Heart right ventricle (tissue), 16 donors: Measurements from ENCODE around the gene CBX1. TPM values are rescaled to one million over a fixed set of nuclear protein-coding genes. Genes with fewer than 3 reads are reported as not detected.

Experiments
- ATAC-seq, 8 donors: fragments of 200-7000 bp; cut with Tn5 transposase; one replicate each; pipeline ENCODE4 v1.9.1; 2020; ENCODE audit warnings: mild to moderate bottlenecking in 8 of 8, moderate library complexity in 8 of 8, moderate number of reproducible peaks in 1 of 8
- DNase-seq, 2 donors: peaks; one replicate each; pipeline ENCODE4 v3.0.0-alpha.2; 2020
- H3K27ac ChIP-seq, 10 donors: fragments of 200-600 bp; sonication (generic) in 2 of 10; one replicate each; pipeline versions ENCODE4 v1.5.0 to v1.8.0; 2020 to 2022; ENCODE audit warnings: mild to moderate bottlenecking in 3 of 10
- H3K27me3 ChIP-seq, 7 donors: fragments of 200-600 bp; one replicate each; pipeline ENCODE4 v1.8.0; 2021 to 2022; ENCODE audit warnings: mild to moderate bottlenecking in 2 of 7
- H3K36me3 ChIP-seq, 9 donors: fragments of 200-600 bp; sonication (generic) in 1 of 9; one replicate each; pipeline versions ENCODE4 v1.5.0 to v1.8.0; 2020 to 2022; ENCODE audit warnings: mild to moderate bottlenecking in 2 of 9
- H3K4me1 ChIP-seq, 9 donors: fragments of 200-600 bp; sonication (generic) in 1 of 9; one replicate each; pipeline versions ENCODE4 v1.5.0 to v1.8.0; 2020 to 2022; ENCODE audit warnings: mild to moderate bottlenecking in 4 of 9
- H3K4me3 ChIP-seq, 10 donors: fragments of 200-600 bp; sonication (generic) in 2 of 10; one replicate each; pipeline versions ENCODE4 v1.5.0 to v1.8.0; 2020 to 2022; ENCODE audit warnings: mild to moderate bottlenecking in 7 of 10, moderate library complexity in 2 of 10
- H3K9me3 ChIP-seq, 11 donors: fragments of 200-600 bp in 10 of 11; sonication (generic) in 2 of 11; one replicate each; pipeline versions ENCODE4 v1.5.0 to v1.8.0; 2013 to 2022; ENCODE audit warnings: mild to moderate bottlenecking in 2 of 11, control low read depth in 1 of 11, moderate library complexity in 1 of 11
- WGBS, 2 donors: extraction: QIAGEN DNeasy Blood & Tissue Kit; methylation state at CpG; one replicate each; pipeline ENCODE4 v1.1.7; 2013; ENCODE audit warnings: inconsistent platforms in 1 of 2; 5-methylcytosine and 5-hydroxymethylcytosine counted together
- intact Hi-C, 10 donors: fragments of 100-400 bp; cut with DNase I; formaldehyde crosslinking; loops; one replicate each; pipeline versions ENCODE4 v1.11.1 to v1.14.2; 2022
- microRNA-seq, 2 donors: library from miRNA; unstranded; fragments of <30 nt; microRNA quantifications; one replicate each; pipeline ENCODE4 v1.2.0, GENCODE V29; 2021
- polyA plus RNA-seq, 2 donors: library from polyadenylated mRNA; stranded (reverse); fragments of 200-250 nt; gene quantifications; one replicate each; pipeline ENCODE4 v1.2.3, GENCODE V29; 2013
- total RNA-seq, 10 donors: library from RNA; stranded (reverse); fragmentation: NEBNext Ultra II Directional in 3 of 10; extraction: Animal tissue kit (Norgen Biotek cat#: 25700) in 3 of 10; gene quantifications; one replicate each; pipeline versions ENCODE4 v1.2.1 to v1.2.4, GENCODE V29; 2021 to 2023
- TF ChIP-seq, protein P1 (sequence below), 9 donors: fragments of 200-600 bp; sonication (generic) in 2 of 9; IDR thresholded peaks; one replicate each; pipeline versions ENCODE4 v1.5.0 to v1.8.0; 2021 to 2022; ENCODE audit warnings: antibody characterized with exemption in 9 of 9, mild to moderate bottlenecking in 5 of 9, moderate library complexity in 1 of 9
- donor health status: Arrhythmogenic right ventricular cardiomyopathy.
- donor health status: ischemic (EF 13 %, LVEDD 7.1; RV severe dilation, severe dysfunction).
- donor health status: healthy with polysubstance abuse.
- donor health status: DM: no; HTN: yes; CAD: no.
- donor health status: DM: no; HTN: no; CAD: no.
- donor health status: ischemic (EF 25% LVEDD 6.9; RV normal size, moderate dysfunction).
- donor health status: ischemic (EF 25% LVEDD 5.7; RV mildly dilated, moderate dysfunction).
- donor health status: healthy.
- donor health status: DM: yes; HTN: yes; CAD: no.
- donor health status: Ischemic cardiomyopathy.
- donor health status: ischemic (EF 35%, LVEDD 5.7; RV mildly dilated, moderate dysfunction).
- donor health status: nonischemic (EF 11% LVEDD 7.7; RV severe dilation, severe dysfunction).
- donor health status: DM: yes; HTN: yes; CAD: no.
- donor health status: PGD.
- donor health status: ischemic (EF 29% LVEDD 5.4; RV normal size, mild dysfunction).
- donor health status: nonischemic (EF 23%, LVEDD 6.1; RV moderate dilation, normal function).

The CBX1 gene
- total and polyA plus RNA-seq, 12 donors, result 19.8 to 40.8 (median 35.9) TPM

DNA sequence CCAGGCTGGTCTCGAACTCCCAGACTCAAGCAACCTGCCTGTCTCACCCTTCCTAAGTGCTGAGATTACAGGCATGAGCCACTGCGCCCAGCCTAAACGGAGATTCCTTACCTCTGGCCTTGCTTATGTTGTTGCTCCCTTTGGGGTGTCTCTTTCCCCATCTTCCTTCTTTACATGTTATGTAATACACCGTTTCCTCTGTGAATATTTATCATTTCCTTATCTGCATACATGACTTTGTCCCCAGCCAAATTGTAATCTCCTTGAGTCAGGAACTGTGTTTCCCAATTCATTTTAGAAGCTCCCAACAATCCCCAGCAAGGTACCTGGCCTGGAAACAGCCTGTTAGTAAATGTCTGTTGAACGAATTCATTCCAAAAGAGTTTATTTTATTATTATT, 79.3 kb downstream of the CBX1 start:
- Histone ChIP-seq H3K9me3 (no peaks in the 10 kb centered on the region), H3K27ac (no peak overlapping the region), H3K36me3 (no peaks in the 10 kb centered on the region), H3K4me1 (peaks cover 18 to 53% (median 36%) of the 10 kb centered on the region in 9 donors), H3K27me3 (peaks cover 0 to 33% (median 16%) of the 10 kb centered on the region in 7 donors), H3K4me3 (no peak overlapping the region)
- WGBS, 2 donors, result 64 to 73% methylated on average over 5 of the region's 5 CpGs
- TF ChIP-seq, protein P1, sequence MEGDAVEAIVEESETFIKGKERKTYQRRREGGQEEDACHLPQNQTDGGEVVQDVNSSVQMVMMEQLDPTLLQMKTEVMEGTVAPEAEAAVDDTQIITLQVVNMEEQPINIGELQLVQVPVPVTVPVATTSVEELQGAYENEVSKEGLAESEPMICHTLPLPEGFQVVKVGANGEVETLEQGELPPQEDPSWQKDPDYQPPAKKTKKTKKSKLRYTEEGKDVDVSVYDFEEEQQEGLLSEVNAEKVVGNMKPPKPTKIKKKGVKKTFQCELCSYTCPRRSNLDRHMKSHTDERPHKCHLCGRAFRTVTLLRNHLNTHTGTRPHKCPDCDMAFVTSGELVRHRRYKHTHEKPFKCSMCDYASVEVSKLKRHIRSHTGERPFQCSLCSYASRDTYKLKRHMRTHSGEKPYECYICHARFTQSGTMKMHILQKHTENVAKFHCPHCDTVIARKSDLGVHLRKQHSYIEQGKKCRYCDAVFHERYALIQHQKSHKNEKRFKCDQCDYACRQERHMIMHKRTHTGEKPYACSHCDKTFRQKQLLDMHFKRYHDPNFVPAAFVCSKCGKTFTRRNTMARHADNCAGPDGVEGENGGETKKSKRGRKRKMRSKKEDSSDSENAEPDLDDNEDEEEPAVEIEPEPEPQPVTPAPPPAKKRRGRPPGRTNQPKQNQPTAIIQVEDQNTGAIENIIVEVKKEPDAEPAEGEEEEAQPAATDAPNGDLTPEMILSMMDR (IDR thresholded peaks at IDR 0.05), result no peak
- ATAC-seq (no peak), DNase-seq (no peak)
- intact Hi-C loops, result loop anchor here in 5 of 10 donors (10.0 kb wide), 2 partner anchors 313 to 593 kb away; partner anchors contain the start of genes HOXB7 (in 5 of the 5) and HOXB8 (in 5 of the 5)

Small RNA genes within 50 kb of the gene (microRNA-seq; reads per million reads assigned to microRNA genes)
- 1,903 to 2,077 reads per million in 2 donors for gene MIR152

Other genes starting within 250 kb of the CBX1 start
- gene SP2, start 205.2 kb downstream of the CBX1 start, total RNA-seq, result 10 to 100 TPM; 13.0 to 18.3 (median 15.9) TPM
- gene SP2, start 205.2 kb downstream of the CBX1 start, polyA plus RNA-seq, result 1 to 10 TPM; 4.3 to 8.0 TPM
- gene PNPO, start 159.9 kb downstream of the CBX1 start, total RNA-seq, result 10 to 100 TPM; 22.8 to 37.0 (median 31.5) TPM
- gene PNPO, start 159.9 kb downstream of the CBX1 start, polyA plus RNA-seq, result 10 to 100 TPM in 1 of 2 donors, 1 to 10 TPM in 1; 9.5 to 10.9 TPM
- gene PRR15L, start 143.6 kb downstream of the CBX1 start, total RNA-seq, result not detected
- gene PRR15L, start 143.6 kb downstream of the CBX1 start, polyA plus RNA-seq, result not detected
- 10 to 100 TPM; 44.0 to 71.2 (median 62.3) TPM for gene CDK5RAP3, start 130.4 kb downstream of the CBX1 start, total RNA-seq
- gene CDK5RAP3, start 130.4 kb downstream of the CBX1 start, polyA plus RNA-seq, result 100 to 1,000 TPM in 1 of 2 donors, 10 to 100 TPM in 1; 69.9 to 143 TPM
- 10 to 100 TPM; 45.3 to 67.3 (median 60.7) TPM for gene COPZ2, start 63.7 kb downstream of the CBX1 start, total RNA-seq
- 10 to 100 TPM; 17.5 to 54.1 TPM for gene COPZ2, start 63.7 kb downstream of the CBX1 start, polyA plus RNA-seq
- gene NFE2L1, start 53.1 kb downstream of the CBX1 start, total RNA-seq, result 1,000 to 10,000 TPM in 1 of 10 donors, 100 to 1,000 TPM in 9; 443 to 1,033 (median 704) TPM
- gene NFE2L1, start 53.1 kb downstream of the CBX1 start, polyA plus RNA-seq, result 100 to 1,000 TPM; 108 to 251 TPM
- 10 to 100 TPM in 9 of 10 donors, 1 to 10 TPM in 1; 7.2 to 17.0 (median 12.3) TPM for gene SNX11, start 6.3 kb upstream of the CBX1 start, total RNA-seq
- gene SNX11, start 6.3 kb upstream of the CBX1 start, polyA plus RNA-seq, result 10 to 100 TPM in 1 of 2 donors, 1 to 10 TPM in 1; 7.1 to 17.1 TPM